NCI-H510A (cell line): Measurements from ENCODE around the gene COX4I1.

Source experiments
- DNase-seq: peaks from one replicate; lab custom pipeline; 2025; lab: John Stamatoyannopoulos, UW

COX4I1 gene

DNA sequence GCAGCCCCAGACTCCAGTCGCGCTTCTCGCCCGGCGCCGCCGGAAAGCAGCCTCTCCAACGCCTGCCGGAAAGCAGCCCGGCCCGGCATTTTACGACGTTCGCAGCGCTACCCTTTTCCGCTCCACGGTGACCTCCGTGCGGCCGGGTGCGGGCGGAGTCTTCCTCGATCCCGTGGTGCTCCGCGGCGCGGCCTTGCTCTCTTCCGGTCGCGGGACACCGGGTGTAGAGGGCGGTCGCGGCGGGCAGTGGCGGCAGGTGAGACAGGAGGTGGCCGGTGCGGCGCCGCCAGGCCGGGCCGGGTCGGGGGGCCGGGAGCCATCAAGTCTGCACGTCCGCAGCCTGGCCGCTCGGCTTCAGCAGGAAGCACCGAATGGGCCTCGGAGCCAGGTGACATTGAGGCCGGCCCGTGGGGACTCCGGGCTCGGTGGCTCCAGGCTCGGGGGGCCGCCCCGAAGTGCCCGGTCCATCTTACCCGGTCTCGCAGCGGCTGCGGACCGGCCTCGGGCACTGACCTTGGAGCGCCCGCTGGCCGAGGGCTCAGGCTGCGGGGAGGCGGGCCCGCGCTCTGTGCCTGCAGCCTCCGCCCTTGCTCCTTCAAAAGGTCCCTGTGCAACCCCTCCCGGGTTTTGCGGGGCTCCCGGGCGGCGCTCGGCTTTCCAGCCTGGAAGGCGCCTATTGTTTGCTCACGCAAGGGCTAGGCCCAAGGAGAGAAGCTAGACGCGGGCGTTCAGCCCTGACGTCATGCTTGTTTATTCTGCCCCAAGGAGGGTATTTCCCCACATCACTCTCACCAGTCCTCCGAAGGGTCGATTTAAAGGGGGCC is at the start of gene COX4I1, which contains the start of gene EMC8:
TSS of gene COX4I1 (plus strand) at position 199 of the 824 bp plus-strand sequence. CDS start 1,511 bp downstream, outside the sequence.
TSS of gene EMC8 (minus strand) at position 48 of the 824 bp plus-strand sequence. CDS start 249 bp downstream, outside the sequence.
- DNase-seq, result peak; percentile 96

- DNase-seq, result no peak
These were observed 49.7 kb upstream of the COX4I1 start for GRCh38 chr16:85749771-85750145.

GRCh38 chr16:85750146-85750826 is 49.2 kb upstream of the COX4I1 start:
- DNase-seq, result no peak

- DNase-seq, result peak; percentile 32
These were observed 48.4 kb upstream of the COX4I1 start, which contains the start of gene C16orf74 for GRCh38 chr16:85750827-85751697. C16orf74 (minus strand) TSS chr16:85751096; CDS start chr16:85735217, 15,879 bp downstream.

GRCh38 chr16:85751698-85752501 is 47.6 kb upstream of the COX4I1 start:
- DNase-seq, result no peak

- DNase-seq, result peak; percentile 71
These were observed 46.7 kb upstream of the COX4I1 start for GRCh38 chr16:85752511-85753420.

DNA sequence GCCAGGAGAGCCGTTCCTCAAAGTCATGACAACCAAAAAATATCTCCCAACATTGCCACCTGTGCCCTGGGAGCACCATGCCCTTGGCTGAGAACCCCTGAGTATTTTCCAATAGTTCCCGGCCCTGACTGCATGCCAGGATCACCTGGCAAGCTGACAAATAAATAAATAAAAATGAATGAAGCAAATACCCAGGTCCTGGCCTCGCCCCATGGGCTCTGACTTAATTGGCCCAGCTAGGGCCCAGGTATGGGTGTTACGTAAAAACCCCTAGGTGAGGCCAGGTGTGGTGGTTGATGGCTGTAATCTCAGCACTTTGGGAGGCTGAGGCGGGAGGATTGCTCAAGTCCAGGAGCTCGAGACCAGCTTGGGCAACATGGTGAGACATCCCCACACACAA is 45.9 kb upstream of the COX4I1 start:
- DNase-seq, result no peak

- DNase-seq, result no peak
These were observed 45.5 kb upstream of the COX4I1 start for GRCh38 chr16:85753976-85754375.

- DNase-seq, result peak; percentile 75
These were observed 45.1 kb upstream of the COX4I1 start for GRCh38 chr16:85754413-85754812.

GRCh38 chr16:85755929-85756768 is 43.3 kb upstream of the COX4I1 start:
- DNase-seq, result no peak

- DNase-seq, result no peak
These were observed 42.1 kb upstream of the COX4I1 start for GRCh38 chr16:85757341-85757822.

DNA sequence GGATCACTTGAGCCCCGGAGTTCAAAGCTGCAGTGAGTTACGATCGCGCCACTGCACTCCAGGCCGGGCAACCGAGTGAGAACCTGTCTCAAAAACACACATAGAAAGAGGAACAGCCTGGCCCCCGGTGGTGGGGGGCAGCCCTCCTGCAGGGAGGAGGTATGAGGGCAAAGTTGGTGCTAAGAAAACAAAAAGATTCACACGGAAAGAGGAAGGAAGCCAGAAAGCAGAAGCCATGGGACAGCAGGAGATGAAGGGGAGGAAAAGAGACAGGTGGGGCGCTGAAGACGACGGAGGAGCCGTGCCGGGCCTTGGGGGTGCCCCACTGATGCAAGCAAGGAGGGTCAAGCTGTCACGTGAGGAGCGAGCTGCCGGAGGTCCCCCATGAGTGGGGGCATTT is 40.4 kb upstream of the COX4I1 start:
- no peak for DNase-seq

GRCh38 chr16:85759631-85760419 is 39.7 kb upstream of the COX4I1 start:
- DNase-seq, result no peak

GRCh38 chr16:85761861-85762260 is 37.6 kb upstream of the COX4I1 start:
- DNase-seq, result no peak

GRCh38 chr16:85762970-85763369 is 36.5 kb upstream of the COX4I1 start:
- DNase-seq, result no peak

DNA sequence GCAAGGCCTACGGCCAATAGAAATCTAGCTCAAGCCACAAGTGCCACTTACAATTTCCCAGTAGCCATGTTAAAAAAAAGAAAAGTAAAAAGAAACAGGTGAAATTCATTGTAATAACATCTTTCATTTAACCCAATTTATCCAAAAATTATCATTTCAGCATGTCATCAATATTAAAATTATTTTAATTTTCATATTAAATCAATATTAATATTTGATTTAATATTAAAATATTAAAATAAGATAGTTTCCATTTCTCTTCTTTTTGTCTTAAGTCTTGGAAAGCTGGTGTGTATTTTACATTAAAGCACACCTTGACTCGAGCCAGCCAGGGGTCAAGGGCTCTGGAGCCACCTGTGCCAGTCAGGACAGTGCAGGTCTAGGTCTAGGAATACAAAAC is 35.9 kb upstream of the COX4I1 start:
- DNase-seq, result no peak

DNA sequence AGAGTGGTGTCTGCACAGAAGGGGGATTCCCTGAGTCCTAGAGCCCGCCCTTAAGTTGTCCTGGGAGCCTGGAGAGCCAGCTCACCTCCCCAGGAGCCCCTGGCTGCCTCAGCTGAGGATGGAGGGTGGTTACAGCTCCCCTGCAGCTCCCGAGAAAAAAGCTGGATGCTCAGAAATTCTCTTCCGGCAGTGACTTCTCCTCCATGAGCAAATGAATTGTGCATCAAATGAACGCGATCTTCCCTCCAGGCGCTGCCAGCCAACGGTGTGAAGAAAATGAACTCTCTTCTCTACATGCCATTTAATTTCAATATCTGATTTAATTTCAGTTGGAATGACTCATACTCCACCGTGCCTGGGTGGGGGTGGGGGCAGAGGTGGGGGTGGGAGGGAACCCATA is 34.3 kb upstream of the COX4I1 start:
- DNase-seq, result no peak

GRCh38 chr16:85765767-85766166 is 33.7 kb upstream of the COX4I1 start:
- no peak for DNase-seq
